Measurements from ENCODE around the gene XYLT1. TPM values are rescaled to one million over a fixed set of nuclear protein-coding genes. Genes with fewer than 3 reads are reported as not detected.
A peak's percentile ranks its signal among the peaks of the same experiment; 100 is the strongest.

XYLT1 gene
- total and polyA plus RNA-seq, 2 of the 8 experiments (the other 6 are each of a cell fraction or from before 2014, with no cell fraction given): 6.6 to 25.4 TPM

DNA sequence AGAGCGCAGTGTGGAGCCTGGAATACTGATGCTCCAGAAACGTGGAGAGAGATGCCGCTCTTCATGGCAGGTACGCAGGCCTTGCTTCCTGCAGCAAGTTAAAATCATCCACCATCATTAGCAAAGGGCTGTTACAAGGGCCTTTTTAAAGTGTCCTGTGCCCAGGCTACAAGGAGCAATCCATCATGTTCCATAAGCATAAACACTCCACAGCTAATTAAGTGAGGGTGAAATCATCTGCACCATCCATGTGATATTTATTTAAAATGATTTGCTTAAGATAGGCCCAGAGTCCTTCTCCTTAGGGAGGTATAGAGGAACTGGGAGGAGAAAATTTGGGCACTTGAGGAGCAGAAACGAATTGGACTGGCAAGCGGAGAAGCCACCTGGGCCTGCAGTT lies 372.1 kb downstream of the XYLT1 start:
- Histone ChIP-seq H2BK5ac (ENCODE audit: low read depth, low read length) (peak overlapping the region; percentile 26; the same call in 1 of the 2 replicates), H3K36me3 (ENCODE audit: control insufficient read depth in 2 of 4, insufficient read depth in 4 of 4, low read length in 3 of 4) (no peaks in the 10 kb centered on the region), H2BK120ac (replicated peaks; ENCODE audit: low read depth, low read length) (no peak overlapping the region), H3K4me2 (ENCODE audit: insufficient read depth in 1 of 2, low read depth in 2 of 2, low read length in 2 of 2) (no peak overlapping the region), H3K9ac (replicated peaks in 1 of 4; ENCODE audit: extremely low read depth in 1 of 4, low read depth in 3 of 4, low read length in 3 of 4) (no peak overlapping the region), H2AFZ (ENCODE audit: low read length) (no peak overlapping the region), H3K79me1 (ENCODE audit: low read depth, low read length) (no peaks in the 10 kb centered on the region), H3K14ac (ENCODE audit: insufficient read length) (no peak overlapping the region), H3K4ac (replicated peaks; ENCODE audit: insufficient read length, low read depth, low read length) (no peak overlapping the region), H3K56ac (replicated peaks; ENCODE audit: insufficient read length, low read depth, low read length) (no peak overlapping the region), H3K79me2 (ENCODE audit: control insufficient read depth in 1 of 2, insufficient read depth in 2 of 2, low read length in 2 of 2) (no peaks in the 10 kb centered on the region), H4K91ac (replicated peaks; ENCODE audit: insufficient read length, low read length) (no peak overlapping the region), H2BK15ac (ENCODE audit: low read length) (0 out of 2 replicates have a peak overlapping the region, but pooled peaks have one; percentile 5), H2BK12ac (ENCODE audit: low read depth, low read length) (no peak overlapping the region), H4K5ac (ENCODE audit: insufficient read length, low read depth, low read length) (no peak overlapping the region), H4K8ac (ENCODE audit: extremely low read depth, insufficient read depth, low read length) (no peak overlapping the region; the same call in 1 of the 2 replicates), H3K4me1 (replicated peaks in 1 of 4; ENCODE audit: control insufficient read depth in 3 of 4, insufficient read depth in 4 of 4, low read length in 3 of 4) (no peaks in the 10 kb centered on the region), H4K20me1 (replicated peaks in 1 of 2; ENCODE audit: control insufficient read depth in 1 of 2, insufficient read depth in 2 of 2, low read length in 2 of 2) (no peaks in the 10 kb centered on the region), H3K23me2 (ENCODE audit: low read depth, low read length) (no peaks in the 10 kb centered on the region), H3K9me3 (ENCODE audit: insufficient read depth in 2 of 2, low read depth in 1 of 2, low read length in 1 of 2) (peaks cover 0 to 3% of the 10 kb centered on the region in 2 experiments; a peak in 1 of 4 replicates), H3K18ac (ENCODE audit: extremely low read depth, low read length) (no peak overlapping the region), H3K27me3 (replicated peaks in 1 of 4; ENCODE audit: control insufficient read depth in 3 of 4, extremely low read depth in 1 of 4, insufficient read depth in 3 of 4, low read length in 3 of 4) (peaks cover 0 to 3% (median 1%) of the 10 kb centered on the region in 4 experiments; a peak in 2 of 7 replicates), H2AK5ac (ENCODE audit: low read depth, low read length) (no peak overlapping the region), H3K23ac (ENCODE audit: insufficient read length) (no peak overlapping the region), H3K27ac (ENCODE audit: low read depth, low read length) (no peak overlapping the region), H2BK20ac (ENCODE audit: low read length) (no peak overlapping the region), H3K4me3 (ENCODE audit: extremely low read depth in 1 of 4, insufficient read depth in 2 of 4, low read depth in 3 of 4, low read length in 4 of 4) (no peak overlapping the region)
- ChIA-PET POLR2A (ENCODE audit: partially characterized antibody) (interaction anchor here (2.7 kb wide), 1 partner anchor 15 kb away, joined by 11 read pairs; no protein-coding TSS in a partner anchor), CTCF (ENCODE audit: partially characterized antibody) (interaction anchor here (0.9 kb wide), 1 partner anchor 28 kb away, joined by 3 read pairs; no protein-coding TSS in a partner anchor)
- FAIRE-seq (no peak), DNase-seq (ENCODE audit: low read depth in 1 of 2, low spot score in 2 of 2) (no peak)
- 85% methylated on average over 6 of the region's 6 CpGs; no CpG with 5 or more reads in 1 of the 2 experiments for WGBS, 2 experiments (ENCODE audit: extremely low coverage in 1 of 2, insufficient coverage in 1 of 2, insufficient read length in 1 of 2, insufficient replicate concordance in 2 of 2, low coverage in 1 of 2, low lambda C conversion rate in 2 of 2, missing lambda C conversion rate in 1 of 2)
- TF ChIP-seq CTBP2 (IDR thresholded peaks at IDR 0.05; ENCODE audit: borderline replicate concordance, insufficient read depth, insufficient read length, low read length) (no peak), NANOG (IDR thresholded peaks at IDR 0.05; ENCODE audit: insufficient read depth, low read depth, low read length, poor library complexity, severe bottlenecking) (no peak), TAF7 (optimal IDR thresholded peaks at IDR 0.05; ENCODE audit: borderline replicate concordance, low read depth, low read length) (no peak), FOSL1 (IDR thresholded peaks at IDR 0.05; ENCODE audit: insufficient read depth, low read depth, low read length) (no peak), JUND (IDR thresholded peaks at IDR 0.05; ENCODE audit: low read length) (no peak), TBP (IDR thresholded peaks at IDR 0.05; ENCODE audit: low read depth, low read length) (no peak), BACH1 (IDR thresholded peaks at IDR 0.05; ENCODE audit: low read length) (no peak), SP2 (IDR thresholded peaks at IDR 0.05; ENCODE audit: low read length) (no peak), MAFK (IDR thresholded peaks at IDR 0.05; ENCODE audit: low read depth, low read length) (no peak), RBBP5 (IDR thresholded peaks at IDR 0.05; ENCODE audit: borderline replicate concordance, low read depth, low read length) (no peak), CBX8 (IDR thresholded peaks at IDR 0.05; ENCODE audit: borderline replicate concordance, low read depth, low read length) (no peak)
- TF ChIP-seq, protein P1, sequence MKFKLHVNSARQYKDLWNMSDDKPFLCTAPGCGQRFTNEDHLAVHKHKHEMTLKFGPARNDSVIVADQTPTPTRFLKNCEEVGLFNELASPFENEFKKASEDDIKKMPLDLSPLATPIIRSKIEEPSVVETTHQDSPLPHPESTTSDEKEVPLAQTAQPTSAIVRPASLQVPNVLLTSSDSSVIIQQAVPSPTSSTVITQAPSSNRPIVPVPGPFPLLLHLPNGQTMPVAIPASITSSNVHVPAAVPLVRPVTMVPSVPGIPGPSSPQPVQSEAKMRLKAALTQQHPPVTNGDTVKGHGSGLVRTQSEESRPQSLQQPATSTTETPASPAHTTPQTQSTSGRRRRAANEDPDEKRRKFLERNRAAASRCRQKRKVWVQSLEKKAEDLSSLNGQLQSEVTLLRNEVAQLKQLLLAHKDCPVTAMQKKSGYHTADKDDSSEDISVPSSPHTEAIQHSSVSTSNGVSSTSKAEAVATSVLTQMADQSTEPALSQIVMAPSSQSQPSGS (IDR thresholded peaks at IDR 0.05; ENCODE audit: low read length): no peak

Data from H1 (cell line).